HG02870 (cell line): ENCODE results near the gene CDC26.

Experiments used
- ATAC-seq: cut with Tn5 transposase; IDR thresholded peaks from one replicate; pipeline ENCODE4 v1.9.1; 2021; ENCODE audit warnings: mild to moderate bottlenecking, moderate library complexity; ENCODE audit not compliant: unreplicated experiment

The CDC26 gene

DNA sequence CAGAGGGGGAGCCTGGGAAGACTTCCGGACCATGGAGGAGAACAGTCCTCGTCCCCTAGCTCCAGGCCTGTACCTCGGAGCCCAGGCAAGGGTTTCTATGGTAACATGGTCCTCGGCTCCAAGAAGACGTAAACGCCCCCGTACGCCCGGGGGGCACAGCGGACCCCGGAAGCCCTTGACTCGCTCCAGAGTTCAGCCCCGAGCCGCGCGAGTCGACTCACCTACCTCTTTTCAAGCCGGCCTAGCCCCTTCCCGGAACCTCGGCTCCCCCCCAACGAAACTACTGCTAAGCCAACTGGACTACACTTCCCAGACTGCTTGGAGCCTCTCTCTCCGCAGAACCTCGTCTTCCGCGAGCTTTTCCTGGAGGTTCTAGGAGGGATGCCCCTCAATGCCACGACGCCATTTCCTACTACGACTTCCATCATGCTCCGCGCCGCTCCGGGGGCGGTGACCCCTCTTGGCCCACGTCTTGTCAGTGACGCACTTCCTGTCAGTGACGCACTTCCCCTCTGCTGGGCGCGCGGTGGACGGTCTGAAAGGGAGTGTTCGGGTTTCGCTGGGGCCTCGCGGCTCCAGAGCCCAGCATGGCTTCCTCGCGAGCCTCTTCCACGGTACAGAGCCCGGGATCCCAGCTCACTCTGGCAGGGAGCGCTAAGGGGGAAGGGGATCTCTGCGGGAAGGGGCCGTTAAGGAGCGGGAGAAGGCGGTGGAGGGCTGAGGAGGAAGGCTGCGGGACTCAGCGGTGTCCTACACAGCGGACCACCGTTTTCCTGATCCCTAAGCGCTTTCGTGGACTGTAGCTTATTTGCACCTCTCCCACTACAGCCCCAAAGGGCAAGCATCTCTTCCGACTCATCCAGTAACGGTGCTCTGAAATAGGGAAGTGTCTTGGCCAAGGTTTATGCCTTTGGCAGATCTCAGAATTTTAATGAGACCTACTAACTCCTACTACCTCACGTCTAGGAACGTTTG lies at the start of gene CDC26, which contains the start of gene PRPF4:
CDC26 (minus strand) TSS at position 416 of the 975 bp plus-strand sequence. CDS start 3,065 bp downstream, outside the sequence.
PRPF4 (plus strand) TSS at position 502 of the 975 bp plus-strand sequence; CDS start at position 588, 86 bp downstream.
- ATAC-seq: peak; percentile 96

DNA sequence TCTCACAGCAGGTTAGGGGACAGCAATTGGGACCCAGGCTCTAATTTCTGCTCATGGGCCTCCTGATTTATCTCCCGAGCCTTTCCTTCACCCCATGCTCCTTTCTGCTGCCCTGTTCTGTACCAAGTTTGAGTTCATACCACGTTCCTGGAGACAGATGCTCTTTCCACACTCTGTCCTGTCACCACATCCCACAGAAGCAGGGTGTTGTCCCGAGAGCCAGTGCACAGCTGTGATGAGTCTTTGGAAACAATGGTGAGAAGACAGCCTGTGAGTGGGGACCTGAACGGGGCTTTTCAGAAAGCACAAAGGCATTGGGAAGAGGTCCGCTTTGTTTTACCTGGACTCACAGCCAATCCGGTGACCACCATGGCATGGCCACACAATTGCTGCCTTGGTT lies 47.3 kb upstream of the CDC26 start:
- ATAC-seq: no peak

DNA sequence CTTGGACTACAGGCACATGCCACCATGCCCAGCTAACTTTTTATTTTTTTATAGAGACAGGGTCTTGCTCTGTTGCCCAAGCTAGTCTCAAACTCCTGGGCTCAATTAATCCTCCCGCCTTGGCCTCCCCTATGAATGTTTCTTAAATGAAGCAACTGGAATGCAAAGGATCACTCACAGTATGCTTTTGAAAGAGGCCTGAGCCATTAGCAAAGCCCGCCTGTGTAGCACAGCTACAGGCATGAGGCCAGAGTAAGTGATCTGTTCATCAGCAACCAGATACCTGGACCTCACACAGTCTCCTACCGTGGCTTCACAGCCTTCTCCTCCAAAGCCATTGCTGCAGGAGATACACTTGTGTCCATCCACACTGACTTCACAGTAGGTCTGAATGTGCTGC lies 44.7 kb upstream of the CDC26 start:
- no peak for ATAC-seq

DNA sequence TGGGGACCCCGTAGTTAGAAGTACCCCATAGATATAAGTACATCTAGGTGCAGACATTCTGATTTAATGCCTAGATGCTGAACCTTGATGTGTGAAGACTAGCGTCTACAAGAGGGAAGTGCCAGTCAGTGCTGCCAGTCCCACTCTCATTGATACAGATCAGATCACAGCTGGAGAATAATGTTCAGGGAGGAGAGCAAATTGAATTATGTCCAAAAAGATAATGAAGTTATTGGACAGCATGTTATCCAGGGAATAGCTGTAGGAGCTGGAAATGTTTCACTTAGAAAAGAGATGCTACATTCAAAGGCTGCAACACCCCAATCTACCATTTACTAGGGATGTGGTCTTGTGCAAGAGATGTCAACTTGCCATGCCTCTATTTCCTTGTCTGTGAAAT lies 43.7 kb upstream of the CDC26 start:
- no peak for ATAC-seq

DNA sequence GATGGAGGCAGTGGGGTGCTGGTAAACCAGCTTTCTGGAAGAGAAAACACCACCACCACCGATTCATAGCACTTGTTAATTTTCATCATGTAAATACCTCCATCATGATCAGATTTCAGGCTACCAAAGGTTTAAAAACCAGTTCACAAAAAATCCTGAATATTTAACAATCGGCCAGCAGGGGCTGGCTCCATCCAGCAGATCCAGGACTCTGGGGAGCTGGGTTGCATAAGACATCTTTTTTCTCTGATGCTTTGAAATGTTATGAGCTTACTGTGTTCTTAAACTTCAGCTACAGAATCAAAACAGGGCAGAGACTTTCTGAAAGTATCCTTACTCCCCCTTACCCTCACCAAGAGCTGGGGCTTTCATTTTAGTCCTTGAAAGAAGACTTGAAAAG lies 42.4 kb upstream of the CDC26 start:
- no peak for ATAC-seq

DNA sequence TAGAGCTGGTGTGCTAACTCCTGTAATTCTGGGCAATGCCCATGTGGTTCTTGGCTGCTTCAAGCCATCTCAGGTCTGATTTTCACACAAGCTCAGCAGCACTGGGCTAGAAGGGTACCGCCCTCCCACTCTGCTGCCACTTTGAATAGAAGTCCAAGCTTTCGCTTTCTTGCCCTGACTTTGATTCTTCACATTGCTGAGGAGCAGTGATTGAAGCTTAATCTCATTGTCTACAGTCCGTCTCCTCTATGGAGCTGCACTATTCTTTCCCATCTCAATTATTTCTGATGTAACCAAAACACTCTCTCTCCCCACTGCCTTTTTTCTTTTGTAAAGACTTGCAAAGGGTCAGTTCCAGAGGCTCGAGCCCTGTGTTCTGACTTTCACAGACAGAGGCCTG lies 40.7 kb upstream of the CDC26 start:
- ATAC-seq: no peak

DNA sequence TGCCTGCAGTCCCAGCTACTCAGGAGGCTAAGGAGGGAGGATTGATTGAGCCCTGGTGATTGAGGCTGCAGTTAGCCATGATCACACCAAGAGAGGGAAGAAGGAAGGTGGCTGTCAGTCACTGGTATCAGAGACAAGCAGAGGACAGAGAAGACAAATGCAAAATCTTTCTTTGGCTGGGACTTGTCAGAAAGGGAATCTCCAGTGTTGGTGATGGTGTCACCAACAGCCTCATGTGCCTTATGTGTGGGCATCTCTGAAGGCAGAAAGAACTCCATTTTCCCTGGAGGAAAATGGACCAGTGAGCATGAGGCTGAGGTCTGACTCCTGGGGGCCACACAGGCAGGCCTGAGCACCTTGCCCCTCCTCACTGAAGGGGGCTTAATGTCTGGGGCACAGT lies 39.9 kb upstream of the CDC26 start:
- no peak for ATAC-seq

DNA sequence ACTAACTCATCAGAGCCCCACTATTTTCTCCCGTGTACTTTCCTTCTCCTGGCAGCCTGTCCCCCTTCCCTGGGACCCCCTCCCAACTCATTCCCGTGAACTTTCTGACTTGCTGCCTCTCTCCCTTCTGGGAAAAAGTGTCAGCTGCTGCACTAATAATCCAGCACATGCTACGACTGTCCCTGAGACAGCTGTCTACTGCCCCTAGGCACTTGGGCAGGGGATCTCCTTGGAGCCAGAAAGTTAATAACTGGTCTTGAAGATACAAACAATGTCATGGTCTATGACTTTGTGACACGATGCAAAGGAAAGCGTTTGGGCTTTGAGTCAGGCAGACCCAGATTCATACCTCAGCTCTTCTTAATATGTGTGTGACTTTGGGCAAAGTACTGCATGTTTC lies 37.9 kb upstream of the CDC26 start:
- ATAC-seq: no peak

DNA sequence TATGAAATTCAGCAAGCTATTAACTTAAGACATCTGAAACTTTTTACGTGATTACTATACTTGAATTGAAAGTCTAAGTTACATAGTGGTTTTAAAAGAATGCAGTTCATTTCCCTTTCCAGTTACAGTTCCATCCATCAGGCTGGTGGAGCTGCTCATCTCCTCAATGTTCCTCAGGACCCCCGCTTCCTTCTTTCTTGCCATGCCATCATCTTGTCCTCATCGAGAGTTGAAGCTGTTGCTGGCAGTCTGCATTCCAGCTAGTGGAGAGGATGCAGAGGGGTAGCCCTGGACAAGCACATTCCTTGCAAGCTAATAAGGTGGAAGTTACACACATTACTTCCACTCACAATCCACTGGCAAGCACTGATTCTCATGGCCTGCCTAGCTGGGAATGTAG lies 36.6 kb upstream of the CDC26 start:
- no peak for ATAC-seq

DNA sequence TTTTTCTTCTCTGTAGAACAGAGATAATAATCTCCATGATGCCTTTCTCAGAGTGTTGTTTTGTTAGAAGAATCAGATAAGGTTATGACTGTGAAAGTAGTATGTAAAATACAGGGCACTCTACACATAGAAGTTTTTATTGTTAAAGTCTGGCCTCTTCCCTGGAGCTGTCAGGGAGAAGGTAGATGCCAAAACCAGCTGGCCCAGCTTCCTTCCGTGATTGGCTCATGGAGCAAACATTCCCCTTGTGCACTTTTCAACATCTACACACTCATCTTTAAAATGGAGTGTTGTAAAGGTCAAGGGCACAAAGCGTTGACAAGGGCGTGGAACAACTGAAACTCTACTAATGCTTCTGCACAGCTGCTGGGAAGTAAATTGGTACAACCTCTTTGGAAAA lies 35.2 kb upstream of the CDC26 start:
- ATAC-seq: no peak

DNA sequence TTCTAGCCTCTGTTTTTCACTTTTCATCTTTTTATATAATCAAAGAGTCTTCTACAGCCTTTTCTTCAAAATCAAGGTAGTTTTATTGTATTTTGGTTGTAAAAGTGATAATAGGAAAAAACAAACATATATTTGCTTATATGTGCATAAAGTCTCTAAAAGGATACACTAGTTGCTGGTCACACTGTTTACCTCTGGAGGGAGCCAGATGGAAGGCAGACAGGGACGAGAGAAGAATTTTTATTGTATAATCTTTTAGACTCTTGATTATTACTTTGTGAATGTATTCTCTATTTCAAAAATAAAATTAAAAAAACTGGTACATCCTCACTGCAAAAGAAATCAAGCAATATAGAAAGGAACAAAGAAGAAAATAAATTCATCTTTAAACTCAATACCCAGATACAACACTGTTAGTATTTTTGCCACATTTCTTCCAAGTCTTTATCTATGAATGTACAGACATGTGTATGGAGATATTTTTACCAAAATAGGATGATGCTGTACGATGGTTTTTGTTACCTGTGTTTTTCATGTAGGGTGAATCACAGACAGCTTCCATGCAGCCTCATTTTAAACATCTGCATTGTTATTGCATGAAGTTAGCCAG lies 33.9 kb upstream of the CDC26 start:
- ATAC-seq: no peak

DNA sequence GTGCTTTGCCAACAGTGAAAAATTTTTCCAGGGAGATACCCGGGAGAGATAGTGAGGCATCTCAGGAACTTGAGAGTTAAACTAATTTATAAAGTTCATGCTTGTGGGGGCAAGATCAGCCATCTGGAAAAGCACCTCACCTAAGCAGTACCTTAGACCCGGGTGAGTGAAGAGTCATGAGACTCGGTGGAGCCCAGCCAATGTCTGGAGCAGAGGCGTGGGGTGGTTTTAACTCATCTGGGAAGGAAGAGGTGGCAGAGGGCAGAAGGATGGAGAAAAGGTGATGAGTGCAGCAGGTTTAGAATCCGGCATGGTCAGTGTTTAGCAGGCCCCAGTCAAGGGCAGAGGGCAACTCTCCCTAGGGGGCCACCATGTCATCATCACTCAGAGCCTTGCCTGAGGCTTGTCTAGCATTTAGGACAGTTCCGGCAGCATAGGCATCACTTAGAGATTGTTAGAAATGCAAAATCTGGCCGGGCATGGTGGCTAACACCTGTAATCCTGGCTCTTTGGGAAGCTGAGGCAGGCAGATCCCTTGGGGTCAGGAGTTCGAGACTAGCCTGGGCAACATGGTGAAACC lies 32.1 kb upstream of the CDC26 start:
- ATAC-seq: no peak

DNA sequence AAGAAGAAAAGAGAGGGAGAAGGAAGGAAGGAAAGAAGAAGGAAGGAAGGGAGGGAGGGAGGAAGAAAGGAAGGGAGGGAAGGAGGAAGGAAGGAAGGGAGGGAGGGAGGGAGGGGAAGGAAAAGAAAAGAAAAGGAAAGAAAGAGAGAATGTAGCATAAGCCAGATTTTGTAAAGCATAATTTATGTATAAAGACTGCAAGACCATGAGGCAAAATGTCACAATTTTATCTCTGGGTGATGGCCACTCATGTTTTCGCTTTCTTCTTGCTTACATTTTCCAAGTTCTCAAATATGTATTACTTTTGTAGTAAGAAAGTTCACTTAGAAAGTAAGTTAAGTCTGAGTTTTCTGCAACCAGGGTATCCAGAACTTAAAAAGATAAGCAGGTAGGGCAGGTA lies 31.2 kb upstream of the CDC26 start:
- ATAC-seq: no peak

DNA sequence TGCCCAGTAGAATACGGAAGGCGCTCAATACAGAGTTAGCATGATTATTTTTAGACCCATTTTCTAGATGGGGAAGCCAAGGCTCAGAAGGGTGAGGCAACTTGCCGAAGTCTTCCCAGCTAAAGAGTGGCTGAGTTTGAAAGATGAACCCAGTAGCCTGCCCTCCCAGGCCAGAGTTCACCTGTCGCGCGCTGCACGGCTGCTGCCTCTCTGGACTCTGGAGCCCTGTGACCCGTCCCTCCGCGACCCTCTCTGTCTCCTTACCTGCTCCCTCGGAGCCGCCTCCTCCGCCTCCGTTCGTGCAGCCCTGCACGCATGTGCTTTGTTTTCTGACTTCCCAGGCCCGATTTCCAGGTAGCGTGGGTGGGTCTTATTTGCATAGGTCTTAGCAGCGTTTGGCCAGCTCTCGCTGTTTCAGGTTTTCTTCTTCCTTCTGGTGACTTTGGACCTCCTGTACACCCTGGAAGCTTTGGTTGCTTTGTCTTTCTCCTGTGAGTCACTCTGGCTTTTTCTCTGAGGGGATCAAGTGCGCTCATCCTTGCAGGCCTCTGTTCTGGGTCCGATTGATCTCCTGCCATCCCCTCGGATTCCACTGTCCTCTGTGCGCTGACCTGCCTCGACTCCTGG lies 27.5 kb upstream of the CDC26 start, which contains the start of gene RNF183:
RNF183 (minus strand) TSS at position 585 of the 627 bp plus-strand sequence. CDS start 5,192 bp downstream, outside the sequence.
- ATAC-seq: no peak

DNA sequence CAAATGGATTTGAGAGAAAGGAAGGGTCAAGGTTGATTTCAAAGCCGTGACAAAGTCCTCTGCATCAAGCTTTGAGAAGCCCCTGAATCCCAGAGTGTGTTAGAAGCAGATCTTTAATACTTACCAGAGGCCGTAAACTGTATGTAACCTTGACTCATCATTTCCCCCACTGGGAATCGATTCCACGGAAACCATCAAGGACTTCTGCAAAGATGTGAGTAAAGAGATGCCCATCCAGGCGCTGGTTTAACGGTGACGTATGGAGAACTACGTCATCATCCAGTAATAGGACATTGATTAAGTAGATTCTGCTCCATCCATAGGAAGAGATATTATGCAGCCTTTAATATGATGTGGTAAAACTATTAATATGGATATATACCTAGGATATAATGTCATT lies 26.2 kb upstream of the CDC26 start:
- ATAC-seq: no peak

DNA sequence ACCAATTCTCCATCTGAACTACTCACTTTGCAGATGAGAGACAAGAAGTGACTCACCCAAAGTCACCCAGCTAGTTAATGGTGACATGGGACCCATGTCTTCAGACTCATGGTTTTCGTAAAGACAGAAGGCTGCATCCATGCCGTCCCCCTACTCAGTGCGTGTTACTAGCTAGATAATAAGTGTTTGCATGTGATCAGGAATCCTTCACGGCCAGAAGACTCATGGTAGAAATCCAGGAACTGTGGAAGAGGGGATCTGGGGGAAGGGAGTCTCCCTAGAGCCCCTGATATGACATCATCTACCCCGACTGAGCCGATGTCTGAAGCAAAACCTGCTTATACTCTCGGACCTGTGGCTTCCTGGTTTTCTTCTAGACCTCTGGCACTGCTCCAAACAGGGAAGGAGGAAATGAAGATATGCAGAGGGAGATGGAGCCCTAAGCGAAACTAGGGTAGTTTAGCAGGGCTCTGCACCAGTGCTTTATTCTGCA lies 24.5 kb upstream of the CDC26 start:
- no peak for ATAC-seq

DNA sequence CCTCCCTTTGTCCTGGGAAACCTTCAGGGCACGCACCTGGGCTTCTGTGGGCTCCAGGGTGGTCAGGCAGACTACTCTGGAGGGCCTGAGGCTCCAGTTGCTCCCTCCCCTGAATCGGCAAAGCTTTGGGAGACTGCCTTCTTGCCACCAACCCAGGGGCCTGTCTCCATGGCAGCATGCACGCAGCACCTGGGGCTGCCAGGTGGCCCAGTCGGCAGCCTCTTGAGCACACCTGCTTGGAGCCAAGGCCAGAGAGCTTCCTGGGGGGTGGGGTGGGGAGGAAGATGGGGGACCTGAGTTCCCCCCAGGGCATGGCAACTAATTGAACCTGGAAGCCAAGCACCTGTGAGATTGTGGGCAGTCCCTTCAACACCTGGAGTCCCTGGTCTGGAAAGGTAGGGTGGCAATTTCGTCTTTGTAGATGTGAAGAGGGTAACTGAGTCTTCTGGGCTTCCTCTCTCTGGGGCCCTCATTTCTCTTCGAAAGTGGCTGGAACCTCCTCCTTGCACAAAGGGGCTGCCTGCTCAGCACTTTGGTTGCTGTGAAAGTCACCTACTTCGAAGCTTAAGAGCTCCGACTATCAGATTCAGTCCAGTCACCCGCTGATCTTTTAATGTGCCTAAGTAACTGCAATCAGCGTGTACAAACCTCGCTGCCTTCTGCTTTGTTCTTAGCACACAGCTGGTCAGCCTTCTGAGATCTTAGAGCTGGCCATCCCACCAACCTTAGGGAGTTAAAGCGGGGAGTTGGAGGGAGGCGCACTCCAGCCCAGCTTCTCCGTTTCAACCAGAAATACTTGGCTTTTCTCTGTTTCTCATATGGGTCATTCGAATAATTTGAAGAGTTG lies 23.8 kb upstream of the CDC26 start:
- no peak for ATAC-seq

DNA sequence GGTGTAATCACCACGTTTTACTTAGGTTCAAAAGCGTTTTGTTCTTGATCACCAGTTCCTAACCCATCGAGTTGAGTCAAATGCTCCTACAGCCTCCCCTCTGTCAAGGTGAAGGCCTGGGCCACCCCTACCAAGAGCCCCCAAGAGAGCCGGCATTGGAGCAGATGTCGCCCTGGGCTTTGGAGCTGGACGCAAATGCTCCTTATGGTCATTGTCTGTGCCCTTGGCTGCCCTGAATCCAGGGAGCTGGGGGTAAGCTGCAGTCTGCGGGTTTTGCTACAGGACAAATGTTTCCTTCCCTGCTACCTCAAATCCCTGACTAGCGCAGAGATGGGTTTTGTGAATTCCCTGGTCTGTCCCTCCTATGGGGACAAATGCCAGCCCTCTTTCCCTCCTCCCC lies 22.9 kb upstream of the CDC26 start:
- no peak for ATAC-seq

DNA sequence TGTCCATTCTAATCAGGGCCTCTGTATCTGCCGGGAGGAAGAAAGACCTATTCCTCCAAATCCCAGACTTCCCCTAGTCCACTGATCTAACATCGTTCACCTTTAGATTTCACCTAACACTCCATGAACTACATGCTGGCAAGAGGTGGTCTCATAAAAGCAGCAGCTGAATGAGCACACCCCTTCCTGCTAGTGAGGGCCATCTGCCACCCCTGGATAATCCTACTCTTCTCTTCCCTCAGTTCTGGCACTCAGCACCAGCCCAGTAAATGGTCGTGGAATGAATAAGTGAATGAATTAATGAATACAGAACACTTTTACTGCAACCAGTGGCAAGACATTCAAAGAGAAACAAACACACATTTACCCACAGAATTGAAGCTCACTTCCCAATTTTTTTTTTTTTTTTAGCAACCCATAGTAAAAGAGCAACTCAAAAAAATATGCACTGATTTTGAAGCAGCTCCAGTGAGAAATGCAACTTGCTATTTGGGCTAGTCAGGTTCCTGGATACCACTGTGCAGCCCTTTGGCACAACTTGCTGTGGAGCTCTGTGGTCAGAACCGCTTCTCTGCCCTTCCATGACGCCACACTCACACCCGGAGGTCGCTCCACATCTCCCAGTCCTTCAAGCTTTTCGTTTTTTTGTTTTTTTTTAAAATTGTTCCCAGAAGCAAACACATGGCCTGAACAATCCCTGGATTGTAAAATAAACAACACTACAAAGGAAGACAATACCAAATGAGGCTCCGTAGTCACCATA lies 21.6 kb upstream of the CDC26 start:
- no peak for ATAC-seq
